ENCODE results near the gene MGAT4A. TPM values are rescaled to one million over a fixed set of nuclear protein-coding genes. Genes with fewer than 3 reads are reported as not detected.

The MGAT4A gene
- total and polyA plus RNA-seq, 2 of the 13 experiments (the other 11 are each of a cell fraction or from before 2014, with no cell fraction given) = 47.2 to 90.9 TPM

- TF ChIP-seq ZHX1 (CRISPR knock-in tag; IDR thresholded peaks at IDR 0.05; ENCODE audit: low read depth) = no peak
- no peak for TF ChIP-seq SOX13 (IDR thresholded peaks at IDR 0.05)
- TF ChIP-seq SOX13 (CRISPR knock-in tag; conservative IDR thresholded peaks at IDR 0.05 in 1 of 2, IDR thresholded peaks at IDR 0.05 in 1 of 2) = peak in 1 of 2 experiments; percentile 31; a peak in 1 of 4 replicates
- TF ChIP-seq ZNF891 (CRISPR knock-in tag; IDR thresholded peaks at IDR 0.05) = no peak
- no peak for TF ChIP-seq ZNF546 (CRISPR knock-in tag; conservative IDR thresholded peaks at IDR 0.05)
- TF ChIP-seq ZNF513 (CRISPR knock-in tag; conservative IDR thresholded peaks at IDR 0.05) = no peak
- TF ChIP-seq BCL6 (CRISPR knock-in tag; IDR thresholded peaks at IDR 0.05) = 0 out of 2 replicates have a peak, but pooled peaks have one; percentile 13
- TF ChIP-seq KLF15 (CRISPR knock-in tag; IDR thresholded peaks at IDR 0.05; ENCODE audit: borderline replicate concordance) = no peak
- TF ChIP-seq ZFP91 (CRISPR knock-in tag; IDR thresholded peaks at IDR 0.05; ENCODE audit: borderline replicate concordance) = no peak
- TF ChIP-seq MNT (IDR thresholded peaks at IDR 0.05) = no peak
- TF ChIP-seq ELK4 (CRISPR knock-in tag; IDR thresholded peaks at IDR 0.05; ENCODE audit: borderline replicate concordance) = no peak
- TF ChIP-seq ZNF747 (CRISPR knock-in tag; IDR thresholded peaks at IDR 0.05; ENCODE audit: borderline replicate concordance) = no peak
- no peak for TF ChIP-seq JUN (CRISPR knock-in tag; IDR thresholded peaks at IDR 0.05)
- TF ChIP-seq NFIB (CRISPR knock-in tag; IDR thresholded peaks at IDR 0.05; ENCODE audit: borderline replicate concordance) = no peak
- no peak for TF ChIP-seq HCFC1 (IDR thresholded peaks at IDR 0.05; ENCODE audit: low read depth, low read length)
- TF ChIP-seq ZFP90 (CRISPR knock-in tag; IDR thresholded peaks at IDR 0.05; ENCODE audit: borderline replicate concordance) = no peak
- TF ChIP-seq MBNL3 (CRISPR knock-in tag; conservative IDR thresholded peaks at IDR 0.05) = no peak
Observed at GRCh38 chr2:98649135-98649991, 81.6 kb downstream of the MGAT4A start (continued).
